Suprapubic skin (tissue), 3 donors: ENCODE measurements around the gene MS4A3.
"Not testable (repeated sequence)": the region's sequence is repeated elsewhere in the genome, so short reads cannot be mapped to it uniquely, and the experiment has no call there.

Source experiments
- CTCF ChIP-seq, 2 donors: fragments of 200-600 bp in 1 of 2; fragments of 450-650 bp in 1 of 2; sonication (generic) in 1 of 2; IDR thresholded peaks; one replicate each; pipeline ENCODE4 v1.5.1; 2016 to 2019; ENCODE audit warnings: antibody characterized with exemption in 2 of 2, mild to moderate bottlenecking in 1 of 2, moderate library complexity in 1 of 2
- POLR2A ChIP-seq, 2 donors: fragments of 450-650 bp; IDR thresholded peaks; one replicate each; pipeline ENCODE4 v1.6.1; 2017; ENCODE audit warnings: antibody characterized with exemption in 2 of 2, mild to moderate bottlenecking in 2 of 2, moderate library complexity in 2 of 2

GRCh38 chr11:60104471-60105115 is 48.1 kb downstream of the MS4A3 start:
- not testable (repeated sequence) for TF ChIP-seq POLR2A, CTCF (IDR thresholded peaks at IDR 0.05)
